Naive thymus-derived CD8-positive, alpha-beta T cell (primary cell): ENCODE measurements around the gene BAHD1. TPM values are rescaled to one million over a fixed set of nuclear protein-coding genes. Genes with fewer than 3 reads are reported as not detected.

Experiments
- ATAC-seq, 2 donors: fragments of 150-1000 bp; cut with Tn5 transposase in 1 of 2; sonication (Bioruptor Pico), chemical (Tn5 transposase) in 1 of 2; 1 replicate in 1 of 2; 2 replicates in 1 of 2; pipeline ENCODE4 v1.10.0; 2021; ENCODE audit warnings: mild to moderate bottlenecking in 2 of 2, moderate library complexity in 2 of 2
- POLR2A ChIA-PET: fragments of 350-600 bp; sonication (Branson Sonifier 250); formaldehyde crosslinking; loops from one replicate; lab custom pipeline; 2021; ENCODE audit warnings: antibody characterized with exemption; lab: Charles Lee
- DNase-seq, 10 donors: peaks; one replicate each; pipeline versions ENCODE4 v3.0.0 to v3.0.0-alpha.2; 2020 to 2022
- H3K27ac Mint-ChIP-seq, 10 donors: one replicate each; pipeline ENCODE4 v1.8.0; 2020 to 2022; ENCODE audit warnings: mild to moderate bottlenecking in 10 of 10, mixed read lengths in 10 of 10, moderate library complexity in 4 of 10, inconsistent platforms in 1 of 10
- H3K27me3 Mint-ChIP-seq, 5 donors: one replicate each; pipeline ENCODE4 v1.8.0; 2021 to 2022; ENCODE audit warnings: mixed read lengths in 5 of 5
- H3K36me3 Mint-ChIP-seq, 3 donors: one replicate each; pipeline ENCODE4 v1.8.0; 2020 to 2022; ENCODE audit warnings: mixed read lengths in 3 of 3, mild to moderate bottlenecking in 2 of 3, inconsistent platforms in 1 of 3
- H3K4me1 Mint-ChIP-seq, 4 donors: one replicate each; pipeline ENCODE4 v1.8.0; 2021 to 2022; ENCODE audit warnings: mixed read lengths in 4 of 4
- H3K4me3 Mint-ChIP-seq, 10 donors: one replicate each; pipeline ENCODE4 v1.8.0; 2020 to 2022; ENCODE audit warnings: mild to moderate bottlenecking in 10 of 10, mixed read lengths in 10 of 10, moderate library complexity in 6 of 10, inconsistent platforms in 1 of 10
- H3K9me3 Mint-ChIP-seq, 9 donors: one replicate each; pipeline ENCODE4 v1.8.0; 2020 to 2022; ENCODE audit warnings: mixed read lengths in 9 of 9, mild to moderate bottlenecking in 3 of 9, inconsistent platforms in 1 of 9, moderate library complexity in 1 of 9
- polyA plus RNA-seq, 3 donors: library from polyadenylated mRNA; unstranded; fragments of 300-500 nt; fragmentation: Illumina TruSeq; gene quantifications; one replicate each; pipeline ENCODE4 v1.2.3, GENCODE V29; 2021
- total RNA-seq, 8 experiments: library from RNA in 2 of 8; stranded (reverse) in 2 of 8; gene quantifications; one replicate each; pipeline ENCODE4 v1.2.3 and lab custom pipeline; 2021 to 2026

Gene BAHD1
- total and polyA plus RNA-seq, 5 experiments from 2014 or later = 1.5 to 37.6 (median 3.3) TPM

DNA sequence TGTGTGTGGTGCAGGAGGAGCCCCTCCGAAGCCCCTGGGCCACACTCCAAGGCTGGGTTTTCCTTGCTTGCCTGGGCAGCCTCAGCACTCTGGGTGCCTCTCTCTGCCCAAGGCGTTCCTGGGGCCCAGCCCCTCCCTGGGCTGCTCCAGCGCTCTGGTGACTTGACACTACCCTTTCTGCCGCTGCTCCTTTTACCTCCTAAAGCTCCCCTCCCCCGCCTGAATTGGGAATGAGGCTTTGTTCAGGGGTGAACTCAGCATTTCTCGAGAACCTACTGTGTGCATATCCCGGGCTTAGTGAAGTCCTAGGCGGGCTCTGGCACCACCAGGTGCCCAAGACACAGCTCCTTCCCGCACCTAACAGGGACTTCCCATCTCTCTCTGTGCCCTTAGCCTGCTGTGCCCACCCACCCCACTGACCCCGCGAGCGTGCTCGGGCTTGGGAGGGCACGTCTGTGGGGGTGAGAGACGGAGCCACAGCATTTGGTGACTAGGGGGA lies 1.2 kb upstream of the BAHD1 start:
- Mint-ChIP-seq H3K4me1 (peaks cover 44 to 65% (median 61%) of the 10 kb centered on the region in 4 donors), H3K27me3 (peaks cover 7 to 36% (median 18%) of the 10 kb centered on the region in 5 donors), H3K36me3 (no peaks in the 10 kb centered on the region), H3K9me3 (no peaks in the 10 kb centered on the region), H3K4me3 (peak overlapping the region; percentile 80 to 95 (median 90)), H3K27ac (peak overlapping the region in 8 of 10 donors; percentile 19 to 94 (median 82))
- ATAC-seq (no peak), DNase-seq (no peak)
- POLR2A ChIA-PET = interaction anchor here (0.7 to 6.9 kb wide), 8 partner anchors 13 to 132 kb away, joined by 3 to 92 read pairs (median 6); partner anchors contain the start of gene PLCB2

DNA sequence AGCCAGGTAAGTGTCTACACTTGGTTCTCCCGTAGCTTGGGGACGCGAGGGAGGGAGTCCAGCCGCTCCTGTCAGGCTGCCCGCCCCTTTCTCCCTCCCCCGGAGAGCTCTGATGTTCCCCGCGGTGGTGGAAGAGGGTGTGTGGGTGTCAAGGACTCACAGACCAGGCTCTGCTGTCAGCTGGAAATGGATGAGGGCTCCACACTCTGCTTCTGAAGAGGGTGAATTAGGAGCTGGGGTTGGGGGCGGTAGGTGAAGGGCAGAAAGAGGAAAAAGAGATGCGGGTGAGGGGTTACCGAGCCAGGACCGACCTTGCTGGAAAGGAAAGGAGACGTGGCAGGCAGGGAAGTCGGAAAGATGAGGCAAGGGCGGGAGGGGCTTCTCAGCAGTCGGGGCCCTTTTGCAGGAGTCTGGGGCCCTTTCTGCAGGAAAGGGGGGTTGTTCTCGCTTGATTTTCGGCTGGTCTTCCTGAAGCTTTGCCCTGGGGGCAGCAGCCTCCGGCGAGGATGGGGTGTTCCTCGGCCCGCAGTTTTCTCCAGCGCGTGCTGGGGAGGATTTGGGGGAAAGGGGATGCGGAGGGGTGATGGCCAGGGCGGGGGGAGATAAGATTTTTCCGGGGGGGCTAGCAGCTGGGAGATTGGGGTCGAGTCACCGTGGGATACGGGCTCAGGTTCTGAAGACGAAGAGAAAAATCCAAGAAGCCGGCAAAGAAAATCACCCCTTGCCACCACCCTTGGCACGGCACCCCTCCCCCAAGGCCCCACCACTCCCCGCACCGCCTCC lies 602 bp upstream of the BAHD1 start:
- Mint-ChIP-seq H3K36me3 (no peaks in the 10 kb centered on the region), H3K27ac (peak overlapping the region in 9 of 10 donors; percentile 64 to 94 (median 81))

DNA sequence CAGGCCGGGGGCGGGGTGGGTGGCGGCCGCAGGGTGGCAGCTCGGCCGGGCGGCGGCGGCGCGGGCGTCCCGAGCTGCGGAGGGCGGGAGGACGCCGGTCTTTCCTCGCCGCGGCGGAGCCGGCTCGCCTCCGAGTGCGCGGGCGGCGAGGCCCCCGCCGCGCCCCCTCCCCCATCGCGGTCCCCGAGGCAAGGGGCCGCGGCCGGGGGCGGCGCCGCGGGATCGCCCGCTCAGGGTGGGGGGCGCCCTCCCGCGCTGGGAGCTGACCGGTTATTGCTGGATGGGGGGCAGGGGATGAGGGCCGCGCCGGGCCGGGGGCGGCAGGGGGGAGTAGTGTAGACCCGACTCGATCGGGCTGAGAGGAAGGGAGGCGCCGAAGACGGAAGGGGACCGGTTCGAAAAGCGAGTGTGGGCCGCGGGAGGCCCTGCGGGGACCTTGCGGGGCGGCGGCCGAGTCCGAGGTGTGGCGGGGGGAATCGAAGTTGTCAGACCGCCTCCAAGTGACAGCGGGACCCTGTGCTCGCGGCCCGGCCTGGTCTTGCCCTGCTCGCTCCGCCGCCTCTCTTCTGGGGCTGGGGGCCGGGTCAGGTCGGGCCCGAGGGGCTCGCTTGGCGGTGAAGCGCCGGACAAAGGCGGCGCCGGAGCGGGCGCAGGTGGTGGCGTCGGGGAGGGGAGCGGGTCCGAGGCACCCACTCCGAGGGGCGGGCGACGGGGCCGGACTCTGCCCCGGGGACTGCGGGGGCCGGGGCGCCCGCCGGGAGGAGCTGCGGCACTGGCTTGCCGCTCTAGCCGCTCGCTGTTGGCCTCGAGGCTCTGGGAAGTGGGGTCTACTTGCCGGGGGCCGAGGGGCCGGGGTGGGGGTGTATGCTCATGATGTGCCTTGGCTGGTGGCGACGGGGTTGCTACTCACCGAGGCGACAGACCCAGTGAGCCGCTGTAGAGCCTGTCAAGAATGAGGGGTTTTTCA lies 1.1 kb downstream of the BAHD1 start:
- ATAC-seq = peak; percentile 7 to 11
- peak overlapping the region; percentile 85 to 97 (median 92) for H3K4me3 Mint-ChIP-seq
- peak in 3 of 10 donors; percentile 22 to 30 (median 22) for DNase-seq
- POLR2A ChIA-PET = interaction anchor here (0.5 to 6.9 kb wide), 14 partner anchors 11 to 127 kb away, joined by 3 to 92 read pairs (median 5); partner anchors contain the start of genes CCDC32, CHST14, INAFM2 and IVD
- peaks cover 0 to 2% (median 1%) of the 10 kb centered on the region in 3 donors for H3K36me3 Mint-ChIP-seq
- H3K4me1 Mint-ChIP-seq = peaks cover 43 to 67% (median 59%) of the 10 kb centered on the region in 4 donors
- peak overlapping the region; percentile 53 to 95 (median 90) for H3K27ac Mint-ChIP-seq
- H3K9me3 Mint-ChIP-seq = no peaks in the 10 kb centered on the region
- peaks cover 4 to 32% (median 14%) of the 10 kb centered on the region in 5 donors for H3K27me3 Mint-ChIP-seq

More for the DNA sequence above, 602 bp upstream of the BAHD1 start:
- peaks cover 47 to 67% (median 63%) of the 10 kb centered on the region in 4 donors for H3K4me1 Mint-ChIP-seq
- DNase-seq = peak in 3 of 10 donors; percentile 28 to 30 (median 29)
- H3K27me3 Mint-ChIP-seq = peaks cover 7 to 36% (median 18%) of the 10 kb centered on the region in 5 donors
- POLR2A ChIA-PET = interaction anchor here (0.7 to 6.9 kb wide), 15 partner anchors 13 to 132 kb away, joined by 3 to 92 read pairs (median 6); partner anchors contain the start of genes CCDC32, IVD, KNSTRN and PLCB2
- no peaks in the 10 kb centered on the region for H3K9me3 Mint-ChIP-seq
- ATAC-seq = no peak
- peak overlapping the region; percentile 80 to 95 (median 90) for H3K4me3 Mint-ChIP-seq

DNA sequence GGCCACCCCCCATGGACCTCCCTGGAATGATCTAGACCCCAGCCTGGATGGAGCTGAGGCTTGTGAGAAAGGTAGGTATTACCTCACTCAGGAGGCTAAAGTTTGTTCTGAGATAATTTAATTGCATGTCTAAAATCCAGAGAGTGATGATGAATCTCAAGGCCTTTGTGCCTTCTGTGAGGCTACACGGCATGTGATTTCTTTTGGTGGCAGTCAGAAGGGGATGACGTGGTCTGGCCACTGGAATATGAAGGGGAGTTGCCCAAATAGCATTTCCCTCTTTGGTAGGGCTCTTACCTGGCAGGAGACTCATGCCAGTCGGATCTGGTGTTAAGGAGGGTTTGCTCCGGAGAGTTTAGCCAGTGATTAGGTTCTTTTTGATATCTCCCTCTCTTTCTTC lies 2.5 kb downstream of the BAHD1 start:
- Mint-ChIP-seq H3K9me3 (no peaks in the 10 kb centered on the region), H3K36me3 (peaks cover 0 to 4% (median 1%) of the 10 kb centered on the region in 3 donors), H3K27ac (peak overlapping the region; percentile 24 to 95 (median 89)), H3K4me3 (peak overlapping the region; percentile 85 to 97 (median 90)), H3K4me1 (peaks cover 40 to 65% (median 53%) of the 10 kb centered on the region in 4 donors), H3K27me3 (peaks cover 4 to 18% (median 7%) of the 10 kb centered on the region in 5 donors)
- DNase-seq = no peak
- POLR2A ChIA-PET = interaction anchor here (0.8 to 6.9 kb wide), 7 partner anchors 9 to 126 kb away, joined by 3 to 92 read pairs (median 3); partner anchors contain the start of gene RPUSD2
- ATAC-seq = no peak

DNA sequence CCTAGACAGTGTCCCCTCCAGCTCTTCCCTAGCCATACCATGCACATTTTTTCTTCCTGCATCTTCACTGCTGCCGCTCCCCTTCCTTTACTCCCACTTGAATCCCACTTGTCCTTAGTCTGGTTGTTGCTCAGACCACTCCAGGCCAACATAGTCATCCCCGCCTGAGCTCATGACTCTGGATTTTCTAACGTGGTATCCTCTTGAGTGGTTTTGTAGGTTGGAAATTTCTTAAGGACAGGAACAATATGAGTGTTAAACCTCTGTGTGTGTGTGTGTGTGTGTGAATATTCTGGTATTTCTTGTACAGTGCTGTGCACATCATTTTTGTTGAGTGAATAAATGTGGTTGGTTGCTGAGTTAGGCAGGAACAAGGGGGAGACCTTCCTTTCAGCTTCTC lies 3.1 kb downstream of the BAHD1 start:
- POLR2A ChIA-PET = interaction anchor here (0.9 to 6.9 kb wide), 3 partner anchors 9 to 24 kb away, joined by 3 to 92 read pairs (median 33); no protein-coding TSS in a partner anchor
- Mint-ChIP-seq H3K27me3 (peaks cover 0 to 12% (median 1%) of the 10 kb centered on the region in 5 donors), H3K27ac (peak overlapping the region in 9 of 10 donors; percentile 10 to 90 (median 61)), H3K4me1 (peaks cover 38 to 67% (median 54%) of the 10 kb centered on the region in 4 donors), H3K4me3 (peak overlapping the region; percentile 85 to 97 (median 90)), H3K36me3 (peaks cover 0 to 6% (median 1%) of the 10 kb centered on the region in 3 donors), H3K9me3 (no peaks in the 10 kb centered on the region)
- ATAC-seq = no peak
- no peak for DNase-seq

DNA sequence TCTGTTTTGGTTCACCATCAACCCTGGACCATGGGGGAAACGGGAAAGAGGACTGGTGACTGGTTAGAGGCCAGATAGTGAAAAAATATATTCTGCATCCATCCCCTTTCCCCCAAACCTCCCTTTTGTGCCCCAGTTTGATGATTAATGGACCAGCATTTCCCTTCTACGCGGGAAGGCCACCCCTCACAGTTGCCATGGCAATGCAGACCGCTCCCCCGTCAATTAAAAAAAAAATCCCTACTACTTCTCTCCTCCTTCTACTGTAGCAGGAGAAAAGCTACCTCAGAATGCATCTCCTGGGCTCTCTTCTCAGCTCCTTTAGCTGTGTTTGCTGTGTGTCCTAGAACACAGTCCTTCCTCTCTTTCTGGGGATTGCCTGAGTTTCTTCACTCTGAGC lies 4.0 kb downstream of the BAHD1 start:
- Mint-ChIP-seq H3K9me3 (no peaks in the 10 kb centered on the region), H3K4me1 (peaks cover 41 to 69% (median 59%) of the 10 kb centered on the region in 4 donors), H3K36me3 (peaks cover 0 to 9% (median 1%) of the 10 kb centered on the region in 3 donors), H3K27ac (peak overlapping the region in 7 of 10 donors; percentile 16 to 73 (median 66)), H3K4me3 (no peak overlapping the region), H3K27me3 (peaks cover 0 to 4% (median 0%) of the 10 kb centered on the region in 5 donors)
- ATAC-seq (no peak), DNase-seq (no peak)
- POLR2A ChIA-PET = interaction anchor here (0.6 to 6.9 kb wide), 2 partner anchors 8 to 206 kb away, joined by 5 to 92 read pairs; no protein-coding TSS in a partner anchor

DNA sequence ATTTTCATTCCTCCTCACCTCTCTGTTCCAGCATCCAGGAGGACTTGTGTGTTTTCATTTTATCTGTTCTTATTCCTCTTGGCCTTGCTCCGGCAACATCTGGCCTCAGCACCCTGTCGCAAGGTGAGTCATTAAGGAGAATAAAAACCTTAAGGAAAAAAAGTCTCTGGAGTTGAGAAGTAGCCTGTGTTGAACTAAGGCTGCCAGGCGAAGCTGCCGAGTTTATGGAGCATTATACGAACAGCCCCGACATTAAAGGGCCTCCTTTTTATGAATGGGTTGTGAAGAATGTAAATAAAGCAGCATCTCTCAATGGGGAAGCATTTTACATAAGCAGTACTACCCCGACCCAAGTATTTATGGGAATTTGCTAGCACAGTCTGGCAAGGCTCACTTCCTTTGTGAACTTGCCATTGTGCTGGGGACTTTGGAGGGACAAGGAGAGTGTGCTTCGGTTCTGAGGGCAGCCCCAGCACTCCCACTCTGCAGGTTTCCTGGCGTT lies 4.7 kb downstream of the BAHD1 start:
- POLR2A ChIA-PET = interaction anchor here (6.9 kb wide), 1 partner anchor 7 kb away, joined by 92 read pairs; no protein-coding TSS in a partner anchor
- Mint-ChIP-seq H3K27ac (peak overlapping the region in 9 of 10 donors; percentile 31 to 85 (median 66)), H3K36me3 (peaks cover 0 to 9% (median 1%) of the 10 kb centered on the region in 3 donors), H3K27me3 (no peaks in the 10 kb centered on the region), H3K4me1 (peaks cover 43 to 71% (median 60%) of the 10 kb centered on the region in 4 donors), H3K9me3 (no peaks in the 10 kb centered on the region), H3K4me3 (peak overlapping the region in 1 of 10 donors; percentile 43)
- no peak for ATAC-seq
- no peak for DNase-seq

DNA sequence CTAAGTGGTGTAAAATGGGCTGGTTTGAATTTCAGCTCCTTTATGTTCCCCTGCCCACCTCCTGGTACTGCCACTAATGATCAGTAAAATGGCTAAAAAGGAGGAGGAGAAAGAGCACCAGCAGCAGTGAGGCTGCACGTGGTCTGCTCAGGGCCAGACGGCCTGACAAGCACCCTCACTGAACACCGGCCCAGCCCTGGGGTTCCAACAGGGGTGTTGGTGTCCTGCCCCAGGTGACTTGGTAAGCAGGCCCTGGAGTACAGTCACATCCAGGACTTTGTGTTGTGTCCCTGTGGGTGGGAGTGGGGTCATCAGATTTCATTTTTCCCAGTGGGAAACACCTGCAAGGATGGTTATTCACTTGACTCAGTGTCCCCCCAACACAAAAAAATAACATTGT lies 5.4 kb downstream of the BAHD1 start:
- Mint-ChIP-seq H3K4me3 (no peak overlapping the region), H3K4me1 (peaks cover 45 to 78% (median 65%) of the 10 kb centered on the region in 4 donors), H3K27ac (peak overlapping the region in 1 of 10 donors; percentile 11), H3K36me3 (peaks cover 0 to 9% (median 1%) of the 10 kb centered on the region in 3 donors), H3K27me3 (no peaks in the 10 kb centered on the region), H3K9me3 (no peaks in the 10 kb centered on the region)
- POLR2A ChIA-PET = no interaction called here
- ATAC-seq (no peak), DNase-seq (no peak)

DNA sequence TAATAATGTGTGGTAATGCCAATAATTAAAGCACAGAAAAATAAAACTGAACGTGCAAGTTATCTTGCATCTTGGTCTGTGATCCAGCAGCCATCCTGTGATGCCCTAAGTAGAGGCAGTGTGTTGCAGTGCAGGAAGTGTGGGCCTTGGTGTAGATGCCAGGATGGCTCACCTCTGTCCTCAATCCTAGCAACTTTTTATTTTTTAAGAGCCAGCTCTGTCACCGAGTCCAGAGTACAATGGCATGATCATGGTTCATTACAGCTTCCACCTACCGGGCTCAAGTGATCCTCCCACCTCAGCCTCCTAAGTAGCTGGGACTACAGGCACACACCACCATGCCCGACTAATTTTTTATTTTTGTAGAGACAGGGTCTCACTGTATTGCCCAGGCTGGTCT lies 7.6 kb downstream of the BAHD1 start:
- H3K4me3 Mint-ChIP-seq = no peak overlapping the region
- peak overlapping the region in 3 of 10 donors; percentile 15 to 48 (median 23) for H3K27ac Mint-ChIP-seq
- POLR2A ChIA-PET = interaction anchor here (1.2 kb wide), 1 partner anchor 21 kb away, joined by 4 read pairs; no protein-coding TSS in a partner anchor

DNA sequence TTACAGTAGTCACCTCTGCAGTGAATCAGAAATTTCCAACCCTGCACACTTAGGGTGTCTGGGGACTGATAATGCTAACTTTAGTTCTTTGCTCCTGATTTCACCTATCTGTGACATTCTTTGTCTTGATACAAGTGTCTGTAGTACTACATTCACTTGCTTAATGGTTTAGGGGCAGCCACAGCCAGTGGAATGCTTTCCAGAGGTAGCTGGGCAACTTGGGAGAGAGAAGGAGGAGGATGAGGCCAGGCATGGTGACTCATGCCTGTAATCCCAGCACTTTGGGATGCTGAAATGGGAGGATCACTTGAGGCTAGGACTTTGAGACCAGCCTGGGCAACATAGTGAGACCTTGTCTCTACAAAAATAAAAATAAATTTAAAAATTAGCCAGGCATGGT lies 8.5 kb downstream of the BAHD1 start:
- H3K27ac Mint-ChIP-seq = peak overlapping the region; percentile 15 to 87 (median 54)
- ATAC-seq (no peak), DNase-seq (no peak)
- H3K27me3 Mint-ChIP-seq = no peaks in the 10 kb centered on the region
- peak overlapping the region in 1 of 10 donors; percentile 49 for H3K4me3 Mint-ChIP-seq
- POLR2A ChIA-PET = interaction anchor here (0.6 to 1.2 kb wide), 2 partner anchors 17 to 20 kb away, joined by 3 to 4 read pairs; no protein-coding TSS in a partner anchor
- H3K9me3 Mint-ChIP-seq = no peaks in the 10 kb centered on the region
- peaks cover 0 to 9% (median 1%) of the 10 kb centered on the region in 3 donors for H3K36me3 Mint-ChIP-seq
- H3K4me1 Mint-ChIP-seq = peaks cover 52 to 88% (median 76%) of the 10 kb centered on the region in 4 donors

More for the DNA sequence above, 7.6 kb downstream of the BAHD1 start:
- no peaks in the 10 kb centered on the region for H3K27me3 Mint-ChIP-seq
- H3K4me1 Mint-ChIP-seq = peaks cover 54 to 88% (median 76%) of the 10 kb centered on the region in 4 donors
- ATAC-seq (no peak), DNase-seq (no peak)
- H3K9me3 Mint-ChIP-seq = no peaks in the 10 kb centered on the region
- peaks cover 0 to 9% (median 1%) of the 10 kb centered on the region in 3 donors for H3K36me3 Mint-ChIP-seq

DNA sequence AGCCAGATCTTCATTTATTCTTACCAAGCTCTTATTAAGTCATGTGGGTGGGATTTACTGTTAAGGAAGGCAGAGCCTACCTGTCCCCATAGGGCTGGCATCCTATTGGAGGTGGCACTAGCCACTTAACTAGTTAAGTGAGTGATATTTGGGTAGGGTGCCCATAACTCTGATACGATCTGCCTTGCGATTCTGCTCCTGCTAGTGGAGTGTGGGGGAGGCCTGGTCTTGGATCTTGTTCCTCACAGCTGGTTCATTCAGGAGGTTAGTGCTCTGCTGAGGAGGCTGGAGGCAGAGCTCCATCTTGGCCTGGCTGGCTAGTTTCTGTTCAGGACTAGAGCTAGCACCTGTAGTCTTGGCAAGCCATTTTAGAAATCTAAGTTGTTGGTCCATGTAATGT lies 9.3 kb downstream of the BAHD1 start:
- ATAC-seq (no peak), DNase-seq (no peak)
- Mint-ChIP-seq H3K36me3 (peaks cover 0 to 9% (median 1%) of the 10 kb centered on the region in 3 donors), H3K27me3 (no peaks in the 10 kb centered on the region), H3K27ac (peak overlapping the region in 8 of 10 donors; percentile 63 to 87 (median 79)), H3K9me3 (no peaks in the 10 kb centered on the region), H3K4me3 (peak overlapping the region in 4 of 10 donors; percentile 2 to 19 (median 10)), H3K4me1 (peaks cover 50 to 88% (median 76%) of the 10 kb centered on the region in 4 donors)
- POLR2A ChIA-PET = interaction anchor here (6.1 kb wide), 1 partner anchor 8 kb away, joined by 92 read pairs; the partner anchor contains the start of gene BAHD1
